Bronchial epithelial cell (primary cell): Measurements from ENCODE around the gene TIMM8A. TPM values are rescaled to one million over a fixed set of nuclear protein-coding genes. Genes with fewer than 3 reads are reported as not detected.

Experiments
- DNase-seq: peaks from one replicate; pipeline ENCODE4 v3.0.0-alpha.2; 2010; ENCODE audit warnings: low read depth
- FAIRE-seq: peaks from 2 replicates; lab custom pipeline; 2011; peaks lifted over from hg19 to GRCh38; lab: Jason Lieb, UNC
- H3K27me3 ChIP-seq: 2 replicates; pipeline ENCODE4 v1.5.1; 2011; ENCODE audit warnings: low read length; ENCODE audit not compliant: control insufficient read depth, insufficient read depth
- H3K36me3 ChIP-seq: 2 replicates; pipeline ENCODE4 v1.5.1; 2011; ENCODE audit warnings: low read length; ENCODE audit not compliant: control insufficient read depth, insufficient read depth
- H3K4me3 ChIP-seq: 2 replicates; pipeline ENCODE4 v1.5.1; 2011; ENCODE audit warnings: mild to moderate bottlenecking, low read depth, low read length, control low read depth
- CTCF ChIP-seq: IDR thresholded peaks from 2 replicates; pipeline ENCODE4 v1.5.1; 2011; ENCODE audit warnings: mild to moderate bottlenecking, moderate library complexity, low read length, control low read depth, inconsistent platforms; ENCODE audit not compliant: insufficient read depth, severe bottlenecking
- total RNA-seq: library from RNA; depleted of rRNA; stranded (reverse); fragments of >200 nt; gene quantifications from 2 replicates; pipeline ENCODE4 v1.2.1, GENCODE V29; 2014

Gene TIMM8A
- total RNA-seq, 1 donor from 2014 or later = 7.4 TPM

GRCh38 chrX:101368800-101369199, 20.3 kb upstream of the TIMM8A start:
- Histone ChIP-seq H3K27me3 (no peaks in the 10 kb centered on the region), H3K36me3 (no peaks in the 10 kb centered on the region), H3K4me3 (no peak overlapping the region)
- FAIRE-seq = no peak
- TF ChIP-seq CTCF = no peak
- DNase-seq = no peak

GRCh38 chrX:101365301-101365795, 16.8 kb upstream of the TIMM8A start:
- TF ChIP-seq CTCF = no peak
- no peaks in the 10 kb centered on the region for H3K27me3 ChIP-seq
- FAIRE-seq (peak; percentile 50), DNase-seq (no peak)
- H3K36me3 ChIP-seq = no peaks in the 10 kb centered on the region
- H3K4me3 ChIP-seq = no peak overlapping the region

GRCh38 chrX:101362757-101363156, 14.2 kb upstream of the TIMM8A start:
- Histone ChIP-seq H3K36me3 (no peaks in the 10 kb centered on the region), H3K27me3 (no peaks in the 10 kb centered on the region), H3K4me3 (no peak overlapping the region)
- no peak for FAIRE-seq
- DNase-seq = no peak
- TF ChIP-seq CTCF = no peak

- Histone ChIP-seq H3K36me3 (no peaks in the 10 kb centered on the region), H3K4me3 (no peak overlapping the region), H3K27me3 (no peaks in the 10 kb centered on the region)
- DNase-seq (no peak), FAIRE-seq (no peak)
- no peak for TF ChIP-seq CTCF
Measured at GRCh38 chrX:101362116-101362515, 13.6 kb upstream of the TIMM8A start.

GRCh38 chrX:101360390-101360789, 11.8 kb upstream of the TIMM8A start:
- TF ChIP-seq CTCF = no peak
- FAIRE-seq (no peak), DNase-seq (no peak)
- Histone ChIP-seq H3K4me3 (no peak overlapping the region), H3K36me3 (no peaks in the 10 kb centered on the region), H3K27me3 (no peaks in the 10 kb centered on the region)

- Histone ChIP-seq H3K4me3 (no peak overlapping the region), H3K36me3 (no peaks in the 10 kb centered on the region), H3K27me3 (no peaks in the 10 kb centered on the region)
- no peak for TF ChIP-seq CTCF
- no peak for FAIRE-seq
- peak; percentile 32 for DNase-seq
Measured at GRCh38 chrX:101359966-101360365, 11.4 kb upstream of the TIMM8A start.
